ENCODE data around the gene KDM4D.
A peak's percentile ranks its signal among the peaks of the same experiment; 100 is the strongest.
"Not testable (repeated sequence)": the region's sequence is repeated elsewhere in the genome, so short reads cannot be mapped to it uniquely, and the experiment has no call there.

KDM4D gene

DNA sequence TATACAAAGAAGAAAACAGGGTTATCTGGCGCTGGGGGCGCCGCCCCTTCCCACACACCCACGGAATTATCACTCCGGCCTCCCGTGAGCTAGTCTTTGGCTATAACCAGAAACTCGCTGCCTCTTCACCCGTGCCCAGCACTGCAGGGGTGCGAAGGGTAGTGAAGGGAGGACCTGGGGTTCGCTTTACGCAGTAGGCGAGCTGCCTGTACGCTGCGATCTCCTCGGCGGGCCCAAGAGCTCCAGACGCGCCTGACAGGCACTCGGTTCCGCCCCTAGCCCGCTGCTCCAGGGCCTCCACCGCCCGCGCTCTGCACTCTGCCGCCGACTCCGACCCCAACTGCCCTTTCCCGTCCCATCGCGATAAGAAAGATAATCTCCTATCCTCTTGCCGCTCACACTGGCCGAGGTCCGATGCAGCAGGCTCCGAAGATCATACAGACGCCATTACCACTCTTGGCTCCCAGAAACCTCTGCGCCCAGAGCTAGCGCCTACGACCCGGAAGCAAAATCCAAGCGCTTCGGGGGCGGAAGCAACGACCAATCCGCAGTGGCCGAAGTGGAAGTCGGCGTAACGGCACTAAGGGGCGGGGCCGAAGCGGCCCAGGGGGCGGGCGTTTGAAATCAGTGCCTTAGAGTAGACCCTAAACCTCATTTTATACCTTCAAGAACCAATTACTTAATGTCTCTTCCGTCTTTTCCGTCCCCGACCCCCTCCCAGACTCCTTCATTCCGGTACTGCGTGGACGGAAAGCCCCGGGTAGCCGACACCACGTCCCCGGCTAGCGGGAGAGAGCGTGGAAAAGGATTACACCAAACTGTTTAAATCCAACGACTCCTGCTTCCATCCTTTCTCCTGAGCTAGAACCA, at the start of gene KDM4D, which contains the start of gene CWC15:
TSS of gene KDM4D (plus strand) at position 611 of the 870 bp plus-strand sequence. CDS start 23,664 bp downstream, outside the sequence.
TSS of gene CWC15 (minus strand) at position 458 of the 870 bp plus-strand sequence. CDS start 1,371 bp downstream, outside the sequence.
- FAIRE-seq = peak; percentile 98
- DNase-seq (ENCODE audit: insufficient read length, low spot score) = peak; percentile 87

DNA sequence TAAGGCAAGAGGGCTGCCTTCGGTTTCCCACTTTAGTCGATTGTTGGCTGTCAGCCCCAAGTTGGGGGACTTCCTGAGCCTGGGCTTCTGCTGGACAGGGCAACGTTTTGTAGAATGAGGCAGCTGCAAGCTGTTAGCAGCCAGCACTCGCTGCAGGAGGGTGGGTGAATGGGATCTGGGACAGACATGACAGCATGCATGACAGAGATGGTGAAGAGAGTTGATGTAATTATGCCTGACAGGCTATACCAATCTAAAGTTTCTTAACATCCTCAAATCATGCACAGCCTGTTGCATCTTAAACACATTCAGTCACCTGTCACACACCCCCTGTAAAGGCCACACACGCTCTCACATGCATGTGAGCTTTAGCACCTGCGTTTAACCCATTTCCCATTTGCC, 49.3 kb upstream of the KDM4D start:
- no peak for DNase-seq (ENCODE audit: insufficient read length, low spot score)
- no peak for FAIRE-seq

DNA sequence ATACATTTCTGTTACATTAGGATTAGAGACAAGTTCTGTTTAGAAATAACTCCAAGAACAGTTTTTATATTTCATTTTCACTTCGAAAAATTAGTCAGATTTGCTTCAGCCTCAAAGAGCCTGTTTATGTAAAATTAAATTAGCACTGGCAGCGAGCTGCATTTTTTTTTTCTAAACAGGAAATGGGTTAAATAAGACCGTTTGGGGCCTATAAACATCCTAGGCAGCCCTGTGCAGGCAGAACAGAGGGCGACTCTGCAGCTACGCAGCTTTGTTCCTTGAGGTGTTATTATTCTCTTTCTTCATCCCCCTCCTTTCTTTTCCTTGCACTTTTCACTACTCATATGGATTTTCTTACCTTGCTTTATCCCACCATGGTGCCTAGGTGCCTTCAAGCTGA, 48.9 kb upstream of the KDM4D start:
- DNase-seq (ENCODE audit: insufficient read length, low spot score) (no peak), FAIRE-seq (no peak)

DNA sequence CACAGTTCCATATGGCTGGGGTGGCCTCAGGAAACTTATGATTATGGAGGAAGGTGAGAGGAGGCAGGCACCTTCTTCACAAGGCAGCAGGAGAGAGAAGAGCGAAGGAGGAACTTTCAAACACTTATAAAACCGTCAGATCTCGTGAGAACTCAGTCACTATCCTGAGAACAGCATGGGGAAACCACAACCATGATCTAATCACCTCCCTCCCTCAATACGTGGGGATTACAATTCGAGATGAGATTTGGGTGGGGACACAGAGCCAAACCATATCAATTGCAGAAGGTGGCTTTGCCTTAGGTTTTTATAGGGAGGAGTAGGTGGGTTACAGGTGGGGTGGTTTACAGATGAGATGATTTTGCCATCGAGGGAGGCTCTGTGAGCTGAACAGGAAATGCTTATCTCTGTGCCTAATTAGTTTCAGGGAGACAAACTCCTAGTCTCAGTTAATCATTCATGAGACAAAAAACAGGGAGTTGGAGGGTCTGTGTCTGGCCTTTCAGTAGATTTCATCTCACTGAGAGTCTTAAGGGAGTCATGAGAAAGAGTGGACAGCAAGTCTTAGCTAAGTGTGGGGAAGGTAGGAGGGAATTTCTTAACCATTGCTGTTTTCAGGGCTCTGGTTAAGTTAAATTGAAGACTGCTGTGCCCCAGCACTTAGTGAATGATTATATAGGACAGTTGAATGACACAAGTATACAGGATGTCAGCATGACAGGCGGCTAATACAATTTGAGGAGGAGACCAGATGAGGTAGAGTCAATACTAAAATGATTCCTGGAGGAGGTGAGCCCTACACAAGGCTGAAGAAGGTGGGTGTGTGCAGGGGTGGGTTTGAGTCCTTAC, 47.9 kb upstream of the KDM4D start:
- FAIRE-seq (peak; percentile 68), DNase-seq (ENCODE audit: insufficient read length, low spot score) (no peak)

DNA sequence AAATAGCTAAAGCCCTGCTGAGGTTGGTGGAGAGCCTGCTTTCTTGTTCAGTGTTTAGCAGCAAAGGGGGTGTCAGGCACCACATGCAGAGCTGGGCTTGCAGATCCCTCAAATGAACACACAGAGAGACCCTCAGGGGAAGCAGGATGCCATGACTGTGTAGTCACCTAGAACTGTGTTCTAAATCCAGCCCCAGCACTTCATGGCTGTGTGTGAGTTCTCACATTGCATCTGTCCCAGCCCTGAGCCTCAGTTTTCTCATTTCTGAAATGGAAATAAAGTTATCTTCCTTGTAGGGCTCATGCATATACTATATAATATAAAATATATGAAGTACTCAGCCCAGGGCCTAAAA, 47.3 kb upstream of the KDM4D start:
- DNase-seq (ENCODE audit: insufficient read length, low spot score) (no peak), FAIRE-seq (no peak)

DNA sequence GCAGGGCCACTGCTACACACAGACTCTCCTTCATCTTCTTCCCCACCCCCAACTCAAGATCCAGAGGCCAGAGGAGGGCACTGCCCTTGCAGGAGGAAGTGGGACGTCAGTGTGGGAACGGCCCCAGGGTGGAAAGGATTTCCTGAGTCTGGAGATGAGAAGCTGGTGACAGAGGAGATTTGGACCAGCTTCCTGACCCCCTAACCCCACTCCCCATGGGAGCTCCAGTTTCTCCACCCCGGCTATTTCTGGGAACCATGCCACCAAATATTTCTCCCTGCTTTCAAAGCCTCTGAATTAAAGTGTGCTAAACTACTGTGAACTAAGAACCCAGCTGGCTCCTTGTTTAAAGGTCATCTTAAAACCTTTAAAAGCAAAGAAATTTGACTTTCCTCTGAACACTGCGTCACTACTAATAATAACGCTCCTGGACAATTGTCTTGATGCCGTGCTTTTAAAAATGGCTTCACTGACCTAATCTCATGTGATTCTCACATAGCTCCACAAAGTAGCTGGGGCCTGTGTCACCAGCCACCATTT, 46.7 kb upstream of the KDM4D start:
- no peak for FAIRE-seq

DNA sequence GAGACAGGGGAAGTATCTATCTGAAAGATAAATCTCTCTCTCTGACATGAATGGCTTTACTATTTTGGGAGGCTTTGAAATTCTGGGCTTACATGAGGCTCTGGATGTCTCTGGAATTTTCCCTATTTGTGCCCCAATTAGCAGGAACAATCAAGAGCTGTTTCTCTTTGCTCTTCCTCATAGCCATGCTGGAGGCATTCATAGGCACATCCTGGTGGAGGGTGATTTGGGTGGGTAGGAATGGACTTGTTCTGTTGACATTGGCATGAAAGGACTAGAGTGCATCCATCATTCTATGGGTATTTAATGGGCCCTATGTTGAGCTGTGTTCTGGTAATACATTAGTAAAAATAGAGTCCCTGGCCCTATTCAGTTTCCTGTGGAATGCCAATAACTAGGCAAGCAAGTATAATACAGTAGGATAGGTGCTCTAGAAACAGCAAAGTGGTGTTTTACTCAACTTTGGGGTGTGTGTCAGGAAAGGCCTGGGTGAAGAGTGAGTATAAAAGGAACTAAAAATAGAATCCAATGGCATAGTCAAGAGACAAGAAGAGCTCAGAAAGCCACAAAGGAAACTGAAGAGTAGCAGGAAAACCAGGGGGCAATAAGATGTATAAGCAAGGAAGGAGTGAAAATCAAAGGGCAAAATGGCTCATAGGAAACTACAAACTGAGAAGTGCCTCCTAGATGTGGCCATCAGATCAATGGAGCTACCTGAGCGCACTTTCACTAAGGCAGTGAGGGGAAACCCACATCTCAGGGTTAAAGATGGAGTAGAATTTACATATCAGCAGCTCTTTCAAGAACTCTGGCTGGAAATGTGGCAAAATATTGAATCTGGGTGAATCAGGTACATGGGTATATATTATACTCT, 45.2 kb upstream of the KDM4D start:
- DNase-seq (ENCODE audit: insufficient read length, low spot score) (no peak), FAIRE-seq (no peak)

More for the DNA sequence above, 46.7 kb upstream of the KDM4D start:
- DNase-seq (ENCODE audit: insufficient read length, low spot score) = no peak

DNA sequence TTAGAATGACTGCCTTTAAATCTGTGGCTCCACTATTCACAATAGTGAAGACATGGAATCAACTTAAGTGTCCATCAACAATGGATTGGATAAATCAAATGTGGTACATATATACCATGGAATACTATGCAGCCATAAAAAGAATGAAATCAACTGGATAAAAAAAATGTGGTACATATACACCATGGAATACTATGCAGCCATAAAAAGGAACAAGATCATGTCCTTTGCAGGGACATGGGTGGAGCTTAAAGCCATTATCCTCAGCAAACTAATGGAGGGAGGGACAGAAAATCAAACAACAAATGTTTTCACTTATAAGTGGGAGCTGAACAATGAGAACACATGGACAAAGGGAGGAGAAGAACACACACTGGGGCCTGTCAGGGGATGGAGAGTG, 41.4 kb upstream of the KDM4D start:
- not testable (repeated sequence) for FAIRE-seq; DNase-seq (ENCODE audit: insufficient read length, low spot score)

DNA sequence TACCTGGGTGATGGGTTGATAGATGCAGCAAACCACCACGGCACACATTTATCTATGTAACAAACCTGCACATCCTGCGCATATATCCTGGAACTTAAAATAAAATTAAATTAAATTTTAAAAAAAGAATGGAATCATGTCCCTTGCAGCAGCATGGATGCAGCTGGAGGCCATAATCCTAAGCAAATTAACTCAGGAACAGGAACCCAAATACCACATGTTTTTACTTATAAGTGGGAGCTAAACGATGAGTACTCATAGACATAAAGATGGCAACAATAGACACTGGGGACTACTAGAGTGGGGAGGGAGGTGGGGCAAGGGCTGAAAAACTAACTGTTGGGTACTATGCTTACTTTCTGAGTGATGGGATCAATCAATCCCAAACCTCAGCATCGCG, 41.0 kb upstream of the KDM4D start:
- FAIRE-seq = no peak

DNA sequence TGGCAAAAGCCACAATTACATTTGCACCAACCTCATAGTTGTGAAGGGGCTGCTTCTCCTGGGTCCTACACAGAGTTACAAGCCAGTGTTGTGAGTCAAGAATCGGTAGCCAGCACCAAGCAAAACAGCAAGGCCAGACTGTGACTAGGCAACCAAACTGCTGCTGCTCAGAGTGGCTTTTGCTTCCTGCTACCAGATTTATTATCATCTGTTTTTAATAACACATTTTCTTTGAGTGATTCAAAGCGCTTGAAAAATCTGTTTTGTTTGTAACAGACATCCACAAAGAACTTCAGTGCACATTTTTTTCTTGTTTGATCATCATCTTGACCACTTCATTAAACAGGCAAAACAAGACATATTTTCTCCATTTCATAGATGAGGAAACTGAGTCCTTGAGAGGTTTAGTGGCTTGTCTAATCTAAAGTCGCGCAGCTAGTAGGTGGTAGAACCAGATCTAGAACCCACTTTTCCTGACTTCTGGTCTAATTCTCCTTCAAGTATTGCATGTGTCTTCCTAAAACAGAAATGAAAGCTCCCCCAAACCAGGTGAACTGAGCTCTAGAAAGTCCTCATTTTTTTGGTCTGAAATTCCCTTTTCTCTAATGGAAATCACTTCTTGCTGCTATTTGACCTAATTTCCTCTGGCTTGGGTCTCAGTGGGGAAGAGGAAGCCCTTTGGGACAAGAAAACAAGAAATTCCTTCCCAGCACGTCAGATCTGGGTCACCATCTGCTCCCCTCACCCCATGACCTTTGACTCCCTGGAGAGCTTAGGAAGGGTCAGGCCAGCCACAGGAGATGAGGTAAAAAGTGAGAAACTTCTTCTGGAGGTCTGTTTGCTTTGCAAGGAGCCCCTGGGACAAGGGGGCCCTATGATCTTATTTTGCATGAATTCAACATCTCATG, 40.0 kb upstream of the KDM4D start:
- DNase-seq (ENCODE audit: insufficient read length, low spot score) = no peak
- no peak for FAIRE-seq

More for the DNA sequence above, 41.0 kb upstream of the KDM4D start:
- DNase-seq (ENCODE audit: insufficient read length, low spot score) = no peak

DNA sequence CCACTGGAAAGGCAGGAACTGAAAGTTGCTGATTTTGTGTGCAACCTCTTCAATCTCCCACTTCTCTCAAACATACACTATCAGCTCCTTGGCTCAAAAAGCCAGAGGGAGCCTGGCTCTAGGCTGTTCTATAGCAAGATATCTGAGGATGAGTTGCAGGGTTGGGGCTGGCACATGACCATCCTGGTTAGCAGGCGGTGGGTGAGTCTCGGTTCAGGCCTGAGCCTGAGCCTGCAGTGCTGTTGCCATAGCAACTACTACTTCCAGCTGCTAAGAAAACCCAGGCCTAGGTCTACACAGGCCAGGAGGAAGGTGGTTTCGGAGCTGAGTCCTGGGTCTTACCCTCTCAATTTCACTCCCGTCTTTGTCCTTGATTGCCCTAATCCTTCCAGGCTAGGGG, 39.1 kb upstream of the KDM4D start:
- DNase-seq (ENCODE audit: insufficient read length, low spot score) (no peak), FAIRE-seq (no peak)

DNA sequence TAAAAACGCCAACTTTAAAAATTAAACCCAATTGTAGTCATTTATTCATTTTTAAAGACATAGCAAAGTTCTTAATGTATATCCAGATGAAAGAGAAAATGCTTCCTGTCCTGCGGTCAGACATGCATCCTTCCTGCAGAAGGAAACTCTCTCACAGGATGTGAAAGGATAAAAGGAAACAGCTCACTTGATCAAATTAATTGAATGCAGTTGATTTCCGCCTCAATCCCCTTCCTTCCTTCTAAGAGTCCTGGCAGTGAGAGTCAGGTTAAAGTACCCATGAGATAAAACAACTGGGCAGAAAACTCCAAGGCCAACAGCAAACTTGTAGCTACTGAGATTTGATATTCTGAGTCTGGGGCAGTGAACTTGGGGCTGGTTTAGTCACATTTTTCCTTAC, 38.7 kb upstream of the KDM4D start:
- no peak for DNase-seq (ENCODE audit: insufficient read length, low spot score)
- no peak for FAIRE-seq

DNA sequence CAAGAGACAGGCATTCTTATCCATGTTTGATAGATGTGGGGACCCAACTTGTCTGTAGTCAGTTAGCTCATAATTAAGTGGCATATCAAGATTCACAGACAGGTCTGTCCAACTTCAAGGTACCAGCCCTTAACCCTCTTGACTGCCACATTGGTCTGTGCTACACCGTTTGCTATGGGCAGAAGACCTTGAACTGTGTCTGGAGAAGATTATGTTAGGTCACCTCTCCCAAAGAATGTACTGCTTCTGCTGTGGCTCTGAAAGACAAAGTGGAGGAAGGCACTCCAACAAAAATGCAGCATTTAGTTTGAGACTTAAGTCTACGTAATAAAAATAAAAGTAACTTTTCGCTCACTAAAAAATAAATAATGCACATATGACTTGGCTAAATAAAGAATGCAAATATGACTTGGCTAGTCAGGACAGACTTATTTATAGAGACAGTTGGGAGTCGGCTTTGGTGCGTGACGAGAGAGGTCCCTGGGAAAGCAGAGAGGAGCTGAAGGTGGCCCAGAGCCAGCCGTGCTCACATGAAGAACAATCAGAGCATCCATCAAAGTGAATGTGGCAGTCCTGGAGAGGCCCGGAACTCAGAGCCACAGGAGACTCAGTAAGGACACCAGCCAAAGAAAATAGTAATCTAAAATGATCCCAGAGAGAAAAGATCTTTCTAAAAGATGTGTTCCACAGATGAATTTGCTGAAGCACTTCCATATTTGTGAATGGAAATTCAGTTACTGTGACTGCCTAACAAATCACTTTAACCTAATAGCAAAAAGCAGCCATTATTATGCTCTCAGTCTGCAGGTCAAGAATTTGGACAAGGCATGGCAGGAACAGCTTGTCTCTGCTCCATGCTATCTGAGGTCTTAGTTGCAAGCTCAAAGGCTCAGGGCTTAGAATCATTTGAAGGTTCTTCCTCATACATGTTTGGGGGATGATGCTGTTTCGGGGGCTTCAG, 35.1 kb upstream of the KDM4D start:
- no peak for FAIRE-seq
- DNase-seq (ENCODE audit: insufficient read length, low spot score) = no peak

DNA sequence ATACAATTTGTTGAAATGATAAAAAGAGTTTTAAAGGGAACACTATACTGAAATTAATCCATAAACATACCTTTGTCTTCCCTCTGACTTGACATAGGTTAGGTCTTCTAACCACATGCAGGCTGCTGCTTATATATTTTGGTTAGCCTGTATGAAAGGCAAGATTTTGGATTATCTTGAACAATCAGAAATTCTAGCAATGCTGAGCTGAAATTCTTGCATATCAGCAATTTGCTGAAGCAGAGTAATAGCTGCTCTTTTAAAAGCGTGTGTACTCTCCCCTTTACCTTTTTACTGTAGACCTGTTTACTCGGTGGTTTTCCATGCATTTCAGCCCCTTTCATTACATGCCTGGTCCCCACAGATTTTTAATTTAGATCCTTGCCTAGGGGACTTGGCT, 34.2 kb upstream of the KDM4D start:
- FAIRE-seq = no peak

DNA sequence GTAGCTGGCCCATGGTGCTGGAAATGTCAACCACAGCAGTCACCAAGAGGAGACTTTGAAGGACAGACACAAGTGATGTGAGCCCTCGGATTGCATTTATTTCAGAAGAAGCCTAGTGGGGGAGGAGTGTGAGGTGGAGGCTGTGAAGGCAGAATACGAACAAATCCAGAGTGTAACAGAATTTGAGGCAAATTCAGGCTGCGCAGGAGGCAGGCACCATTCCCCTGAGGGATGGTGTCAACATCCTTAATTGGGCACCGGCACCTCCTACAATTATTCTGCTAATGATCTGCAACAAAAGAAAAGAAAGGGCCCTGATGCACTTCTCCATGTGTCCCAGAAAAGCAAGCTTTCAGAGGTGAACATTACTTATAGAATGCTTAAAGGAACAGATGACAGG, 32.4 kb upstream of the KDM4D start:
- no peak for DNase-seq (ENCODE audit: insufficient read length, low spot score)

More for the DNA sequence above, 34.2 kb upstream of the KDM4D start:
- DNase-seq (ENCODE audit: insufficient read length, low spot score) = no peak

DNA sequence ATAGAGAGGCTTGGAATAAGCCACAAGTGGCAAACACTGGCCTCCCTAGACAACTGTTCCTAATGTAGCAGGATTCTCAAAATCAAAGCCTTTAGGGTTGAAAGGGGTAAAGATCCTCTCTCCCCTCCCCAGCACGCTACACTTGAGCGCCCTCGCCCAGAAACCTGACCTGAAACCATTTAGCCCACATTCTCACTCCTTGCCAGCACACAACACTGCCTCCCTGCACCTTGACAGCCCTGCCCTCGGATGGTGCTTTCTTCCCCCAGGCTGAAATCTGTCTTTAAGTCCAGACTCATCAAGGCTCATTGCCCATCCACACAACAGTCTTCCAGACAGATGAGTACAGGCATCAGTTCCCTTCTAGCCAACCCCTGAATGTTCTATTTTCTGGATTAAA, 26.7 kb upstream of the KDM4D start:
- DNase-seq (ENCODE audit: insufficient read length, low spot score) = no peak
- no peak for FAIRE-seq

More for the DNA sequence above, 32.4 kb upstream of the KDM4D start:
- FAIRE-seq = no peak

DNA sequence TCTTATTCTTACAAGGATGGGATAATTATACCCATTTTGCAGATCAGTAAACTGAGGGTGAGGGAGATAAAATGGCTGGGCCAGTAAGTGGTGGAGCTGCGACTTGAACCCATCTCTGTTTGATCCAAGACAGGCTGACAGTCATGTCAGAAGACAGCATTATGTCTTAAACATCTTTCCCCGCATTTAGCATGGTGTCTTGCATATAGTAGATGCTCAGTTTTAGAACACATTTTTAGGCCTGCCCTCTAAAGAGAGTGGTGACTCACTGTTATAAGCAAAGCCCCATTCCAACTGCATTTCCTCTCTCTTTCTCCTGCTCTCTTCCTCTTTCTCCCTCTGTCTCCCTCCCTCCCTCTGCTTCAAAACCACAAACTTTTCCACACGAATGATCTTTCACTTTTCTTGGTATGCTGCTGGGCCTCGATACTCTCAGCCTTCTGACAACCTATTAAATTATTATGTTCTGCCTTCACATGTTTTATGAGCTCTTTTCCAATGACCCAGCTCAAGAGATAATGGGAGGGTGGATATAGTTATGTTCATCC, 25.4 kb upstream of the KDM4D start:
- DNase-seq (ENCODE audit: insufficient read length, low spot score) (no peak), FAIRE-seq (no peak)

DNA sequence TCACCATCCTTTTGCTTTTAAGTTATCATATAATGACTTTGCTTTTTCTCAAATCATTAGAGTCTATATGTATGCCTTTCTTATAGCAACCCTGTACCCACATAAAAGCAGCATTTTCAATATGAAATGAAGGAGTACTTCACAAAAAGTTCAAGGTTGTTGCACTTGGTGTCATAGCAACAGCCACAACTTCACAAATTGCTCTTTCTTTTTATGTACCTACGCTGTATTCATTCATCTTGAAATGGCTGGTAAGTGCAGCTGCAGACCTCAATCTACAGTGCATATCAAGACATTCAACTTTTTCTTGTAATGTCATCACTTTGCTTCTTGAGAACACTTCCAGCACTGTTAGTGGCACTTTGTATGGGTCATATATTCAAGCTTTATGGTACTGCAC, 18.8 kb upstream of the KDM4D start:
- no peak for FAIRE-seq
- DNase-seq (ENCODE audit: insufficient read length, low spot score) = no peak

Measured in GM19239 (cell line).